GM12891 (cell line): ENCODE results near the gene DCDC1.

Source experiments
- PAX5 ChIP-seq: IDR thresholded peaks from 2 replicates; pipeline ENCODE4 v1.6.1; 2011; ENCODE audit warnings: low read length, moderate library complexity, mild to moderate bottlenecking; ENCODE audit not compliant: insufficient read depth, severe bottlenecking
- POLR2A ChIP-seq: IDR thresholded peaks from 2 replicates; pipeline ENCODE4 v1.6.1; 2011; ENCODE audit warnings: low read depth, low read length, control low read depth
- POLR2AphosphoS5 ChIP-seq: IDR thresholded peaks from 2 replicates; pipeline ENCODE4 v1.6.1; 2011; ENCODE audit warnings: low read depth, low read length, control low read depth
- POU2F2 ChIP-seq: IDR thresholded peaks from 2 replicates; pipeline ENCODE4 v1.6.1; 2011; ENCODE audit warnings: low read depth, mild to moderate bottlenecking, control low read depth, low read length, moderate library complexity
- SPI1 ChIP-seq: IDR thresholded peaks from 2 replicates; pipeline ENCODE4 v1.6.1; 2011; ENCODE audit warnings: low read depth, low read length, control low read depth
- TAF1 ChIP-seq: IDR thresholded peaks from 2 replicates; pipeline ENCODE4 v1.6.1; 2011; ENCODE audit warnings: low read depth, low read length, control low read depth

- no peak for TF ChIP-seq POLR2A
- no peak for TF ChIP-seq PAX5
- no peak for TF ChIP-seq TAF1
- no peak for TF ChIP-seq POU2F2
- no peak for TF ChIP-seq POLR2AphosphoS5
- no peak for TF ChIP-seq SPI1
Measured at GRCh38 chr11:31131760-31132159, 237.8 kb downstream of the DCDC1 start.
